Stimulated activated CD4-positive, alpha-beta T cell treated with anti-CD3 and anti-CD28 coated beads, Interleukin-4, amount 100 ng/mL, for 4 hours (primary cell): Measurements from ENCODE around the gene TP53I3.
A peak's percentile ranks its signal among the peaks of the same experiment; 100 is the strongest.
"Not testable (repeated sequence)": the region's sequence is repeated elsewhere in the genome, so short reads cannot be mapped to it uniquely, and the experiment has no call there.

Source experiments
- DNase-seq, 2 experiments: peaks; one replicate each; pipeline ENCODE4 v3.0.0-alpha.2; 2020

Gene TP53I3

GRCh38 chr2:24084386-24085199, at the start of gene TP53I3:
TSS of gene TP53I3 (minus strand) at chr2:24084834. CDS start at chr2:24084326, 508 bp downstream.
- DNase-seq = peak; percentile 64 to 83

GRCh38 chr2:24132543-24132942, 47.9 kb upstream of the TP53I3 start:
- no peak for DNase-seq

- no peak for DNase-seq
Measured at GRCh38 chr2:24125956-24126355, 41.3 kb upstream of the TP53I3 start.

- DNase-seq = no peak
Measured at GRCh38 chr2:24123922-24124580, 39.4 kb upstream of the TP53I3 start.

- DNase-seq = peak; percentile 47 to 57
Measured at GRCh38 chr2:24123195-24123921, 38.7 kb upstream of the TP53I3 start, which contains the start of the genes FAM228B and PFN4. TSS of gene FAM228B (plus strand) at chr2:24123469. CDS start at chr2:24124362, 893 bp downstream. TSS of gene PFN4 (minus strand) at chr2:24123334. CDS start at chr2:24122535, 799 bp downstream.

- DNase-seq = no peak
Measured at GRCh38 chr2:24122366-24123194, 37.9 kb upstream of the TP53I3 start.

GRCh38 chr2:24121469-24121868, 36.8 kb upstream of the TP53I3 start:
- DNase-seq = no peak

GRCh38 chr2:24121066-24121465, 36.4 kb upstream of the TP53I3 start:
- DNase-seq = no peak

GRCh38 chr2:24117902-24118301, 33.3 kb upstream of the TP53I3 start:
- no peak for DNase-seq

- no peak for DNase-seq
Measured at GRCh38 chr2:24115057-24115456, 30.4 kb upstream of the TP53I3 start.

- no peak for DNase-seq
Measured at GRCh38 chr2:24111407-24111901, 26.8 kb upstream of the TP53I3 start.

- no peak for DNase-seq
Measured at GRCh38 chr2:24110660-24111303, 26.1 kb upstream of the TP53I3 start.

- not testable (repeated sequence) for DNase-seq
Measured at GRCh38 chr2:24109431-24109830, 24.8 kb upstream of the TP53I3 start.

- DNase-seq = no peak
Measured at GRCh38 chr2:24107336-24107735, 22.7 kb upstream of the TP53I3 start.

- no peak for DNase-seq
Measured at GRCh38 chr2:24106786-24107185, 22.2 kb upstream of the TP53I3 start.

GRCh38 chr2:24105816-24106215, 21.2 kb upstream of the TP53I3 start:
- DNase-seq = no peak

GRCh38 chr2:24104906-24105305, 20.3 kb upstream of the TP53I3 start:
- DNase-seq = no peak

GRCh38 chr2:24104110-24104650, 19.5 kb upstream of the TP53I3 start:
- no peak for DNase-seq

- no peak for DNase-seq
Measured at GRCh38 chr2:24102677-24103076, 18.0 kb upstream of the TP53I3 start.

GRCh38 chr2:24101992-24102391, 17.4 kb upstream of the TP53I3 start:
- no peak for DNase-seq

- DNase-seq = not testable (repeated sequence)
Measured at GRCh38 chr2:24100732-24101131, 16.1 kb upstream of the TP53I3 start.
